Hepatocyte (in vitro differentiated cells): ENCODE data around the gene MIPOL1.
"Not testable (repeated sequence)": the region's sequence is repeated elsewhere in the genome, so short reads cannot be mapped to it uniquely, and the experiment has no call there.

ENCODE experiments used
- EZH2 ChIP-seq: fragments of 200-600 bp; sonication (generic); IDR thresholded peaks from 2 replicates; pipeline ENCODE4 v1.6.1; 2016; ENCODE audit warnings: antibody characterized with exemption, mild to moderate bottlenecking, borderline replicate concordance
- TF ChIP-seq, protein P1 (sequence below): fragments of 200-600 bp; sonication (generic); IDR thresholded peaks from 2 replicates; pipeline ENCODE4 v1.5.1; 2016; ENCODE audit warnings: antibody characterized with exemption, mild to moderate bottlenecking; ENCODE audit not compliant: poor library complexity

DNA sequence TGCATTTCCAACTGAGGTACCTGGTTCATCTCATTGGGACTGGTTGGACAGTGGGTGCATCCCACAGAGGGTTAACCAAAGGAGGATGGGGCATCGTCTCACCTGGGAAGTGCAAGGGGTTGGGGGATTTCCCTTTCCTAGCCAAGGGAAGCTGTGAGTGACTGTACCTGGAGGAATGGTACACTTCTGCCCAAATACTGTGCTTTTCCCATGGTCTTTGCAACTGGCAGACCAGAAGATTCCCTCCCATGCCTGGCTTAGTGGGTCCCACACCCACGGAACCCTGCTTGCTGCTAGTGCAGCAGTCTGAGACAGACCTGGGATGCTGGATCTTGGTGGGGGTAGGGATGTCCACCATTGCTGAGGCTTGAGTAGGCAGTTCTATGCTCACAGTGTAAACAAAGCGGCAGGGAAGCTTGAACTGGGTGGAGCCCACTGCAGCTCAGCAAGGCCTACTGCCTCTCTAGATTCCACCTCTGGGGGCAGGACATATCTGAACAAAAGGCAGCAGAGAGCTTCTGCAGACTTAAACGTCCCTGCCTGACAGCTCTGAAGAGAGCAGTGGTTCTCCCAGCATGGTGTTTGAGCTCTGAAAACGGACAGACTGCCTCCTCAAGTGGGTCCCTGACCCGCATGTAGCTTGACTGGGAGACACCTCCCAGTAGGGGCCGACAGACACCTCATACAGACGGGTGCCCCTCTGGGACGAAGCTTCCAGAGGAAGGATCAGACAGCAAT lies 9.7 kb upstream of the MIPOL1 start:
- TF ChIP-seq, protein P1, sequence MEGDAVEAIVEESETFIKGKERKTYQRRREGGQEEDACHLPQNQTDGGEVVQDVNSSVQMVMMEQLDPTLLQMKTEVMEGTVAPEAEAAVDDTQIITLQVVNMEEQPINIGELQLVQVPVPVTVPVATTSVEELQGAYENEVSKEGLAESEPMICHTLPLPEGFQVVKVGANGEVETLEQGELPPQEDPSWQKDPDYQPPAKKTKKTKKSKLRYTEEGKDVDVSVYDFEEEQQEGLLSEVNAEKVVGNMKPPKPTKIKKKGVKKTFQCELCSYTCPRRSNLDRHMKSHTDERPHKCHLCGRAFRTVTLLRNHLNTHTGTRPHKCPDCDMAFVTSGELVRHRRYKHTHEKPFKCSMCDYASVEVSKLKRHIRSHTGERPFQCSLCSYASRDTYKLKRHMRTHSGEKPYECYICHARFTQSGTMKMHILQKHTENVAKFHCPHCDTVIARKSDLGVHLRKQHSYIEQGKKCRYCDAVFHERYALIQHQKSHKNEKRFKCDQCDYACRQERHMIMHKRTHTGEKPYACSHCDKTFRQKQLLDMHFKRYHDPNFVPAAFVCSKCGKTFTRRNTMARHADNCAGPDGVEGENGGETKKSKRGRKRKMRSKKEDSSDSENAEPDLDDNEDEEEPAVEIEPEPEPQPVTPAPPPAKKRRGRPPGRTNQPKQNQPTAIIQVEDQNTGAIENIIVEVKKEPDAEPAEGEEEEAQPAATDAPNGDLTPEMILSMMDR: not testable (repeated sequence)
- TF ChIP-seq EZH2: not testable (repeated sequence)
